Measurements from ENCODE around the gene IL16. TPM values are rescaled to one million over a fixed set of nuclear protein-coding genes. Genes with fewer than 3 reads are reported as not detected.

Gene IL16
- total and polyA plus RNA-seq, 2 experiments from 2014 or later: not detected

- no peaks in the 10 kb centered on the region for H3K9me3 ChIP-seq (ENCODE audit: low read depth)
- TF ChIP-seq CTCF (IDR thresholded peaks at IDR 0.05; ENCODE audit: low read depth, low read length): no peak
These were observed 90.0 kb downstream of the IL16 start for GRCh38 chr15:81286621-81287121.

DNA sequence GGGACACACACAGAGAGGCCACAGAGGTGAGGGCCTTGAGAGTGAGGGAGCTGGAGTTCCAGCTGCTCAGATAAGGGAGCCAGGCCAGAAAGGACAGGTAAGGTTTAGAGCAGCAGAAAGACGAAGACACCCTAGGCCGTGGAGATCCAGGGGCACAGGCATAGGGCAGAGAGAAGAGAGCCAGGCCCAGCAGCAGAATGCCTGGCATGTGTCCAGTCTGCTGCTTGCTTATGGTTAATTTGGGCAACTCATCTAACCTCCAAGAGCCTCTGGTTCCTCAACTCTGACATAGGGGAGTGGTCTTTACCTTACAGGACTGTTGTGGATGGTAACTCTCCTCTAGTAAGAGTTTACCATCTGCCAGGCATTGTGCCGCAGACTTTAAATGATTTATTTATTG lies 91.4 kb downstream of the IL16 start:
- H3K9me3 ChIP-seq (ENCODE audit: low read depth): no peaks in the 10 kb centered on the region
- H3K4me3 ChIP-seq: no peak overlapping the region
- H3K36me3 ChIP-seq: no peaks in the 10 kb centered on the region
- H3K27me3 ChIP-seq: no peaks in the 10 kb centered on the region
- DNase-seq (ENCODE audit: low read depth in 1 of 2, low spot score in 1 of 2): no peak
- TF ChIP-seq CTCF (IDR thresholded peaks at IDR 0.05; ENCODE audit: low read depth, low read length): no peak
- H3K4me1 ChIP-seq (ENCODE audit: low read depth): no peaks in the 10 kb centered on the region
- no peak overlapping the region for H3K27ac ChIP-seq

More at GRCh38 chr15:81286621-81287121, 90.0 kb downstream of the IL16 start:
- no peak overlapping the region for H3K4me3 ChIP-seq
- no peaks in the 10 kb centered on the region for H3K4me1 ChIP-seq (ENCODE audit: low read depth)
- no peaks in the 10 kb centered on the region for H3K27me3 ChIP-seq
- DNase-seq (ENCODE audit: low read depth in 1 of 2, low spot score in 1 of 2): no peak
- no peak overlapping the region for H3K27ac ChIP-seq
- H3K36me3 ChIP-seq: no peaks in the 10 kb centered on the region

DNA sequence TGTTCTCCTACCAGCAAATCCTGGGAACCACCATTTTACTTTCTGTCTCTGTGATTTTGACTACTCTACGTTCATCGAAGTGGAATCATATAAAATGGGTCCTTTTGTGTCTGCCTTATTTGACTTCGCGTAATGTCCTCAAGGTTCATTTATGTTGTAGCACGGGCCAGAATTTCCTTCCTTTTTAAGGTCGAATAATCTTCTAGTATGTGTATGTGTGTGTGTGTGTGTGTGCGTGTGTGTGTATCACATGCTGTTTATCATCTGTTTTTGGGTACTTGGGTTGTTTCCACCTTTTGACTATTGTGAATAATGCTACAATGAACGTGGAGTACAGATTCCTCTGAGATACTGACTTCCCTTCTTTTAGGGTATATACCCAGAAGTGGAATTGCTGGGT lies 91.9 kb downstream of the IL16 start:
- DNase-seq (ENCODE audit: low read depth in 1 of 2, low spot score in 1 of 2): no peak
- TF ChIP-seq CTCF (IDR thresholded peaks at IDR 0.05; ENCODE audit: low read depth, low read length): no peak
- no peak overlapping the region for H3K4me3 ChIP-seq
- H3K4me1 ChIP-seq (ENCODE audit: low read depth): no peaks in the 10 kb centered on the region
- H3K27me3 ChIP-seq: no peaks in the 10 kb centered on the region
- no peak overlapping the region for H3K27ac ChIP-seq
- no peaks in the 10 kb centered on the region for H3K9me3 ChIP-seq (ENCODE audit: low read depth)
- no peaks in the 10 kb centered on the region for H3K36me3 ChIP-seq

GRCh38 chr15:81289910-81290309 lies 93.2 kb downstream of the IL16 start:
- no peak overlapping the region for H3K4me3 ChIP-seq
- no peaks in the 10 kb centered on the region for H3K4me1 ChIP-seq (ENCODE audit: low read depth)
- H3K27ac ChIP-seq: no peak overlapping the region
- no peaks in the 10 kb centered on the region for H3K36me3 ChIP-seq
- no peaks in the 10 kb centered on the region for H3K27me3 ChIP-seq
- DNase-seq (ENCODE audit: low read depth in 1 of 2, low spot score in 1 of 2): no peak
- H3K9me3 ChIP-seq (ENCODE audit: low read depth): no peaks in the 10 kb centered on the region
- no peak for TF ChIP-seq CTCF (IDR thresholded peaks at IDR 0.05; ENCODE audit: low read depth, low read length)

- no peaks in the 10 kb centered on the region for H3K4me1 ChIP-seq (ENCODE audit: low read depth)
- no peak for DNase-seq (ENCODE audit: low read depth in 1 of 2, low spot score in 1 of 2)
- H3K27me3 ChIP-seq: no peaks in the 10 kb centered on the region
- H3K9me3 ChIP-seq (ENCODE audit: low read depth): no peaks in the 10 kb centered on the region
- no peak overlapping the region for H3K27ac ChIP-seq
- no peaks in the 10 kb centered on the region for H3K36me3 ChIP-seq
- no peak overlapping the region for H3K4me3 ChIP-seq
- no peak for TF ChIP-seq CTCF (IDR thresholded peaks at IDR 0.05; ENCODE audit: low read depth, low read length)
These were observed 95.3 kb downstream of the IL16 start for GRCh38 chr15:81291916-81292522.

Data from cardiac muscle cell (in vitro differentiated cells and primary cell).